GM19193 (cell line): ENCODE data around the gene GMDS.

ENCODE experiments used
- POLR2A ChIP-seq: IDR thresholded peaks from 4 replicates; pipeline ENCODE4 v1.6.1; 2011; ENCODE audit not compliant: insufficient read depth, insufficient read length; ENCODE audit errors: extremely low read depth

Gene GMDS

GRCh38 chr6:1604158-1605003 lies 641.0 kb downstream of the GMDS start:
- no peak for TF ChIP-seq POLR2A

DNA sequence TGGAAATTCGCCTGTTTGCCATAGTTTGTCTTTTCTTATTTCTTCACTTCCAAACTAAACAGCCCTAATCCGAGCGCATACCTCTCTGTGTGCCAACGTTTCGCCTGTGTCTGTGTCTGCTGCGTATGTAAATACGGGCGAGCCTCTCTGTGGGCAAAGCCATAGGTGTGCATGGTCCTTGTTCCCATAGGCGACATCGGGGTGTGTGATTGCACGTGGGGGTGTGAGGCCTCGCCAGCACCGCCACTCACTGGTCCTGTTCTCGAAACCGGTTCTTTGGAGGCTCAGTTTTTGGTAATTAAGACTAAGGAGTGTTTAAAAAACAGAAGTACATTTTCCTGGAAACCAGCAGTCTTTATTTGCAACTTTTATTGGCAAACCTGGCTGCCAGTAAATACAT lies 641.7 kb downstream of the GMDS start:
- TF ChIP-seq POLR2A = no peak

DNA sequence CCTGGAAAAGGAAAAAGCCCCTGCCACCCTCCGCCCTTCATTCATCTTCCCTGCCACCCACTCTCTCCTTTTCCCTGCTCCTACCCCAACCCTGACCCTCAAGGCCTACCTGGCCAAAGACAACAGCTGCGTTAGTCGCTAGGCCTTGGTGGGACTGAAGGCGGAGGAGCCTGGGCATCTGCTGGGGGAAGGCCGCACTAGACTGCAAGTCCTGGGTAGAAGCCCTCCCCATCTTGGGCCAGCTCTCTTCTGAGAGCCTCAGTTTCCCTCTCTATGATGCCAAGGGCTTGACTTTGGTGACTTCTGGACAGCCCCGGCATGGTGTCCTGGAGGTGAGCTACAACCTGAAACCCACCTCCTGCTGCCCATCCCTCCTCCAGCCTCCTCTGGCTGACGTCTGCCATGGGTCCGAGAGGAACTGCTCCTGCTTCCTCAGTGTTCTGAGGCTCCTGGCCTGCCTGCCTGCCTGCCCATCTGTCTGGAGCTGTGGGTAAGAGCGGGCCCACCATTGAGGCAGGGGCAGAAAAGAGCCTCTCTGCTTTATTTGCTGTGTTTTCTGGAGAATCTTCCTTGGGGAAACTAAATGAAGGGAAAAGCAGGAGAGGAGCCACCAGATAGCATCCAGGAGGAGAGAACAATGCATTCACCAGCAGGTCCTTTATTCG lies 643.2 kb downstream of the GMDS start:
- TF ChIP-seq POLR2A = no peak

DNA sequence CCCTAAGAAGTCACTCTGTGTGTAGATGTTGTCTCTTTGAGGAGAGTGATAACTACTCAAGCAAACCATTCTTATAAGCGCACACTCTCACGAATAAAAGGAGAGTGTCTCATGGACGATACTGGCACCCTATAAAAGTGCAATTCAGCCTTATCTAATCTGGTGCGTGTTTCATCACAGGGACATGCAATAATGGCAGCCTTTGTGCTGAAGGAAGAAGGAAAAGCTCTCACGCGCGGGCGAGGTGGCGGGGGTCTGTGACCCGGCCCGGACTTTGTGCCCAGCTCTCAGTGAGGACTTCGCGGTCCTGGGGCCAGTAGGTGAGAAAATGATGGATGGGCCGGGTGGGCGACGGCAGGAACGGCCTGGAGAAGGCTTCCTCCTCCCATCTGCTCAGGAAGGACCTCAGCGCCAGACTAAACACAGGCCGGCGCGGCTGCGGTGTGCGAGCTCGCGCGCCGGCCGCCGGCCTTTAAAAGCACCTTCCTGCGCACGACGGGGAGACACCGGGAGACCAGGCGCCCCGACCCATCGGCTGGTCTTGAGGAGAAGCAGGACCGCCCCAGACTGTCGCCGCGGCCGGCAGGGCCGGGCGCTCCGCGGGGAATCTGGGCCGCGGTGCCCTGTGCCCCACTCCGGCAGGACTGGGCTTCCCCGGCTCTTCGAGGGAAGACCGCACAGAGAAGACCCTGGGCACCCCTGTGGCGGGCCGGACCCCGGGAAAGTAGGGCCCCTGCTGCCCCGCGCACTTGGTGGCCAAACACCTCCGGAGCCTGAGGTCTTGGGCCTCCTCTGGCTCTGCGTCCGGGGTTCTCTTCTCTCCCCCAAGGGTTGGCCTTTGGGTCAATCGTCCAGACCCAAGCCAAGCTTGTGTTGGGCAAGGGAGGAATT lies 644.0 kb downstream of the GMDS start:
- TF ChIP-seq POLR2A = no peak

- TF ChIP-seq POLR2A = no peak
These were observed 644.6 kb downstream of the GMDS start for GRCh38 chr6:1600764-1601157.

DNA sequence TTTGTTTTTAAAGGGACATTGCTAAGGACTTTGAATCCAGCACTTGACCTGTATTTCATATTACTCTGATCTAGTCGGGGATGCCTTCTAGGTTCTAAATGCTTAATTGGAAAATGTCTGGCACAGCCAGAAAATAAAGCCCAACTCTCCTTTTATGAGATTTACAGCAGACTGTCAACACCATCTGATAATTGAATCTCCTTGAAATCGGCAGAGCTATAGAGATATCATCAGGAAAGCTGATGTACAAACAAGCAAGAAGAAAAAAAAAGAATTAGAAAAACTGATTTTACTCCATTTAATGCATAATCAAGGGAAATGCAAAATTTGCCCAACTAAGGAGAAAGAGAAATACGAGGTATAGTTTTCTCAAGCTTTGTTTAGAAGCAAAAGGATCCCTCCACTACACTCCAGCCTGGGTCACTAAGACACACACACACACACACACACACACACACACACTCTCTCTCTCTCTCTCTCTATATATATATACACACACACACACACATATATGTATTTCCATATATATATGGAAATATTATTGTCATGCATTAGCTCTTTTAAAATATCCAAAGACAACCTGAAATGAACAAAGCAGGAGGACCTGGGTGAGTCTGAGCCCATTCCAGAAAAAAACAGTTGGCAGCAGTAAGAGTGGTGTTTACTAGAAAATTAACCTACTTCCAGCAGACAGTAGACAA lies 645.2 kb downstream of the GMDS start:
- no peak for TF ChIP-seq POLR2A

DNA sequence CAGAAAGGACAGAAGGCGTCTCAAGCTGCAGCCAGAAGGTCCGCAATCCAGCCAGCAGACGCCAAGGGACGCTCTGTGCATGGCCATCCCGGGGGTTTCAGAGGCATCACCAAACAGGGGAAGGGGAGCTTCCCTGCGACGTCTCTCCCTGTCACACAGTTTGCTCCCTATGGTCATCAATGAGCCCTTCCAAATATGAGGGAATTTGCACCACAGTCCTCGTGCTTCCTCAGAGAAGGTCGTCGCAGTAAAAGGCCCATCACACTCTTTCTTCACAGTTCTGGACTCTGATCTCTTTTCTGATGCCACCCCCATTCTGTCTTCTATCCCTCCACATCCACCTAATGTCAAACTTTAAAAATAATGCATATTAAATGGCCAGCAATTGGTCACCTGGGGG lies 645.9 kb downstream of the GMDS start:
- TF ChIP-seq POLR2A = no peak

GRCh38 chr6:1598886-1599285 lies 646.5 kb downstream of the GMDS start:
- TF ChIP-seq POLR2A = no peak

GRCh38 chr6:1598433-1598832 lies 647.0 kb downstream of the GMDS start:
- no peak for TF ChIP-seq POLR2A

DNA sequence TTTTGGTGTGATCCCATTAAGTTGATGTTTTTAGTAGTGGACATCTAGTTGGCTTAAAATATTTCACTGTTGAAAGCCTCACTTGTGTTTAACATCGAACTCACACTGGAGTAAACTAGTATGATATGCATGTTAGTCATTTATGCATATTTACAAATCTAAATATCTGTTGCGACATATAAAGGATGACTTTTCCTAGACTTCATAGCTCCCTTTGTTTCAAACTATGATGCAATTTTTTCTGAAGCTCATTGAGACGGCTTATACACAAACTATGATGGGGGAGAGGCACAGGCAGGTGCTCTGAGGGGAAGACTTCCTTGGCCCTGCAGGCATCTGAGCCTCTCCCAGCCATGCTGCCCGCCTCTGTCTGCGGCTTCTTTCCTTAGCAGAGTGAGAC lies 647.5 kb downstream of the GMDS start:
- no peak for TF ChIP-seq POLR2A

GRCh38 chr6:1597121-1597744 lies 648.2 kb downstream of the GMDS start:
- no peak for TF ChIP-seq POLR2A

- TF ChIP-seq POLR2A = no peak
These were observed 649.1 kb downstream of the GMDS start for GRCh38 chr6:1596088-1596852.

- no peak for TF ChIP-seq POLR2A
These were observed 649.9 kb downstream of the GMDS start for GRCh38 chr6:1595271-1596087.
